NB4 (cell line): ENCODE measurements around the gene DRC7.

Experiments used
- DNase-seq: peaks from one replicate; pipeline ENCODE4 v3.0.0; 2010; ENCODE audit warnings: low read depth
- H3K4me3 ChIP-seq: one replicate; pipeline ENCODE4 v1.5.1; 2011; ENCODE audit warnings: mild to moderate bottlenecking, low read depth, low read length, moderate library complexity
- CTCF ChIP-seq: IDR thresholded peaks from one replicate; pipeline ENCODE4 v1.5.1; 2012; ENCODE audit warnings: low read depth, low read length
- MAX ChIP-seq: IDR thresholded peaks from 2 replicates; pipeline ENCODE4 v1.6.1; 2011; ENCODE audit warnings: low read depth, low read length
- MYC ChIP-seq: IDR thresholded peaks from 2 replicates; pipeline ENCODE4 v1.6.1; 2011; ENCODE audit warnings: low read depth, low read length
- POLR2A ChIP-seq: IDR thresholded peaks from 2 replicates; pipeline ENCODE4 v1.6.1; 2011; ENCODE audit warnings: mild to moderate bottlenecking; ENCODE audit not compliant: insufficient read length; ENCODE audit errors: extremely low read depth

The DRC7 gene

GRCh38 chr16:57739756-57740422 lies 45.3 kb downstream of the DRC7 start:
- TF ChIP-seq MYC (no peak), CTCF (no peak), POLR2A (no peak), MAX (no peak)
- DNase-seq = no peak
- H3K4me3 ChIP-seq = no peak overlapping the region

- no peak for TF ChIP-seq POLR2A
- TF ChIP-seq CTCF = no peak
- no peak for TF ChIP-seq MAX
- no peak for TF ChIP-seq MYC
- H3K4me3 ChIP-seq = no peak overlapping the region
- DNase-seq = no peak
Measured at GRCh38 chr16:57740423-57741071, 45.9 kb downstream of the DRC7 start.

- H3K4me3 ChIP-seq = no peak overlapping the region
- TF ChIP-seq MAX = no peak
- no peak for TF ChIP-seq POLR2A
- TF ChIP-seq CTCF = no peak
- TF ChIP-seq MYC = no peak
- no peak for DNase-seq
Measured at GRCh38 chr16:57741660-57742191, 47.1 kb downstream of the DRC7 start.

GRCh38 chr16:57742543-57742942 lies 47.9 kb downstream of the DRC7 start:
- H3K4me3 ChIP-seq = no peak overlapping the region
- no peak for DNase-seq
- no peak for TF ChIP-seq MYC
- no peak for TF ChIP-seq CTCF

- TF ChIP-seq CTCF = no peak
- no peak for TF ChIP-seq POLR2A
- TF ChIP-seq MYC = no peak
- no peak for TF ChIP-seq MAX
- DNase-seq = no peak
- no peak overlapping the region for H3K4me3 ChIP-seq
Measured at GRCh38 chr16:57743458-57743857, 48.9 kb downstream of the DRC7 start.
